ENCODE measurements around the gene EIF4EBP2. TPM values are rescaled to one million over a fixed set of nuclear protein-coding genes. Genes with fewer than 3 reads are reported as not detected.

Gene EIF4EBP2
- total and polyA plus RNA-seq, 2 of the 13 experiments (the other 11 are each of a cell fraction or from before 2014, with no cell fraction given) = 16.9 to 22.0 TPM

DNA sequence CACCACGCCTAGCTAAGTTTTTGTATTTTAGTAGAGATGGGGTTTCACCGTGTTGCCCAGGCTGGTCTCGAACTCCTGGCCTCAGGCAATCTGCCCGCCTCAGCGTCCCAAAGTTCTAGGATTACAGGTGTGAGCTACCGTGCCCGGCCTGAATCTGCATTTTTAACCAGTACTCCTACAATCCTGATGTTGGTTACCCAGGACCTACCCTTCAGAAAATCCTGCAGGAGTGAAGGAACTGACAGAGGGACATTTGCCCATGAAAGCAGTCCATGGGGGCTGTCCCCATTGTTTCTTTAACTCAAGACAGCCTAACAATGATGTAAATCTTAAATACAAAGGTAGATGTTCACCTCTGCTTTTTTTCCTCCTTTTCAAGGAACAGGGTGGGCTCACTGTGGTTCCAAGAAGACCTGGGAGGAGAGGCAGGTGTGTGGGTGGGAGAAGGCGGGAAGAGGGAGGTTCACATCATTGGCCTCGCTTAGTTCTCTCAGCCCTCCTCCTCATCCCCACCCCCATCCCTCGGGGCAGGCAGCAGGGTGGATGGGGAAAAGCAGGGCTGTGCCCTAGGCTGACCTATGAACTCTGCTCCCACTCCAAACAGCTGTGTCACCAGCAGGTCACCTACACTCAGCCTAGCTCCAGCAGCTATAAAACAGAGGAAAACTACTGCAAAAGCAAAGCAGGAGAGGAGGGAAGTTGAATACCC lies 35.0 kb upstream of the EIF4EBP2 start (continued):
- TF ChIP-seq ZNF407 (CRISPR knock-in tag; IDR thresholded peaks at IDR 0.05; ENCODE audit: not compliant biosample characterization) (no peak), ZNF44 (CRISPR knock-in tag; IDR thresholded peaks at IDR 0.05) (no peak), SOX6 (IDR thresholded peaks at IDR 0.05) (no peak), SOX6 (CRISPR knock-in tag; IDR thresholded peaks at IDR 0.05) (peak; percentile 81), CEBPG (CRISPR knock-in tag; IDR thresholded peaks at IDR 0.05) (0 out of 2 replicates have a peak, but pooled peaks have one; percentile 16), ZNF7 (CRISPR knock-in tag; IDR thresholded peaks at IDR 0.05) (no peak), RFX5 (IDR thresholded peaks at IDR 0.05; ENCODE audit: low read depth, low read length) (no peak), NCOA2 (CRISPR knock-in tag; IDR thresholded peaks at IDR 0.05) (peak; percentile 65), CBX1 (IDR thresholded peaks at IDR 0.05; ENCODE audit: low read depth) (no peak), ZNF382 (CRISPR knock-in tag; IDR thresholded peaks at IDR 0.05; ENCODE audit: borderline replicate concordance) (no peak), ZNF761 (CRISPR knock-in tag; conservative IDR thresholded peaks at IDR 0.05) (no peak), GMEB2 (CRISPR knock-in tag; IDR thresholded peaks at IDR 0.05; ENCODE audit: low read depth) (no peak), ZBTB39 (CRISPR knock-in tag; IDR thresholded peaks at IDR 0.05) (no peak), ZZZ3 (CRISPR knock-in tag; IDR thresholded peaks at IDR 0.05; ENCODE audit: borderline replicate concordance) (no peak), FOSL2 (CRISPR knock-in tag; IDR thresholded peaks at IDR 0.05) (peak; percentile 57)
- TF ChIP-seq, protein P1, sequence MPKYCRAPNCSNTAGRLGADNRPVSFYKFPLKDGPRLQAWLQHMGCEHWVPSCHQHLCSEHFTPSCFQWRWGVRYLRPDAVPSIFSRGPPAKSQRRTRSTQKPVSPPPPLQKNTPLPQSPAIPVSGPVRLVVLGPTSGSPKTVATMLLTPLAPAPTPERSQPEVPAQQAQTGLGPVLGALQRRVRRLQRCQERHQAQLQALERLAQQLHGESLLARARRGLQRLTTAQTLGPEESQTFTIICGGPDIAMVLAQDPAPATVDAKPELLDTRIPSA (CRISPR knock-in tag; IDR thresholded peaks at IDR 0.05; ENCODE audit: borderline replicate concordance) = no peak
- TF ChIP-seq, protein P2, sequence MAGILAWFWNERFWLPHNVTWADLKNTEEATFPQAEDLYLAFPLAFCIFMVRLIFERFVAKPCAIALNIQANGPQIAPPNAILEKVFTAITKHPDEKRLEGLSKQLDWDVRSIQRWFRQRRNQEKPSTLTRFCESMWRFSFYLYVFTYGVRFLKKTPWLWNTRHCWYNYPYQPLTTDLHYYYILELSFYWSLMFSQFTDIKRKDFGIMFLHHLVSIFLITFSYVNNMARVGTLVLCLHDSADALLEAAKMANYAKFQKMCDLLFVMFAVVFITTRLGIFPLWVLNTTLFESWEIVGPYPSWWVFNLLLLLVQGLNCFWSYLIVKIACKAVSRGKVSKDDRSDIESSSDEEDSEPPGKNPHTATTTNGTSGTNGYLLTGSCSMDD (CRISPR knock-in tag; IDR thresholded peaks at IDR 0.05) = no peak
